DMS153 (cell line): ENCODE measurements around the gene VPS37C.
A peak's percentile ranks its signal among the peaks of the same experiment; 100 is the strongest.
"Not testable (repeated sequence)": the region's sequence is repeated elsewhere in the genome, so short reads cannot be mapped to it uniquely, and the experiment has no call there.

Experiments used
- DNase-seq: peaks from one replicate; lab custom pipeline; 2025; lab: John Stamatoyannopoulos, UW

Gene VPS37C

DNA sequence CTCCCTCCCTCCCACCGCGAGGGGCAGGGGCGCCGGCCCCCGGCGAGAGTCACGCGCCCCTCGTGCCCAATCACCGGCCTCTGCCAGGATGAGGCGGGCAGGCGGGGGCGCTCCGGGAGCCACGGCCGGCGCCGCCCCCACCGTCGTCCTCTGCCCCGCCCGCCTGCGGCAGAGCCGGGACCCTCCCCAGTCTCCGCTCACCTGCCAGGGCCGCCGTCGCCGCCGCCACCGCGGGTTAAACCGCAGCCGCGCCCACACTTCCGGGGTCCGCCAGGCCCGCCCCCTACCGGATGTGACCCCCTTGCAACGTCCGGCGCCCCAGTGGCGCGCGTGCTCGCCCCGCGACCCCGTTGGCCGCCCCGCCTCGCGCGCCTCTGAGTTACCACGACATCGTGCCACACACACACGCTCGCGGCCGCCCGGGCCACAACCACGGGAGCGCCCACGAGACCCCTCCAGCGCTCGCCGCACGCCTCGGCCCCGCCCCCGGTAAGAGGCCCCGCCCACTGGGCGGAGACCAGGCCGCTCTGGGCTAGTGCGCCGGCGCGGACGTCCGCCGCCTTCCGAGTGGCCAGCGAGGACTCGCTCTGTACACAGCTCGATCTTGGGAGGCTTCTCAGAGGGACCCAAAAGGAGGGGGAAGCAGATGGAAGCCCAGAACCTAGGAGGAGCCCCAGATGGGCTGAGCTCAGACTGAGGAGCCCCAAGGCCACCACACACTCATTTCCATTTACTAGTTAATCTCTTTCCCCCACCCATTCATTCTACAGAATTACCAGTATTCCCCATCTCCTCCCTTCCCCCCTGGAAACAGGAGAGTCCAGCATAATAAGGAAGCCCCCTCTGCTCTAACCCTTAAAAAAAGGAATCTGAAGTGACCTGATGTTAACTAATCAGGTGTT, at the start of gene VPS37C:
Gene VPS37C (minus strand): TSS at position 237 of the 902 bp plus-strand sequence. CDS start 22,597 bp downstream, outside the sequence.
- peak; percentile 82 for DNase-seq

- DNase-seq, result not testable (repeated sequence)
Observed at GRCh38 chr11:61210629-61211028, 49.4 kb upstream of the VPS37C start.

GRCh38 chr11:61207636-61208310, 46.5 kb upstream of the VPS37C start:
- not testable (repeated sequence) for DNase-seq

DNA sequence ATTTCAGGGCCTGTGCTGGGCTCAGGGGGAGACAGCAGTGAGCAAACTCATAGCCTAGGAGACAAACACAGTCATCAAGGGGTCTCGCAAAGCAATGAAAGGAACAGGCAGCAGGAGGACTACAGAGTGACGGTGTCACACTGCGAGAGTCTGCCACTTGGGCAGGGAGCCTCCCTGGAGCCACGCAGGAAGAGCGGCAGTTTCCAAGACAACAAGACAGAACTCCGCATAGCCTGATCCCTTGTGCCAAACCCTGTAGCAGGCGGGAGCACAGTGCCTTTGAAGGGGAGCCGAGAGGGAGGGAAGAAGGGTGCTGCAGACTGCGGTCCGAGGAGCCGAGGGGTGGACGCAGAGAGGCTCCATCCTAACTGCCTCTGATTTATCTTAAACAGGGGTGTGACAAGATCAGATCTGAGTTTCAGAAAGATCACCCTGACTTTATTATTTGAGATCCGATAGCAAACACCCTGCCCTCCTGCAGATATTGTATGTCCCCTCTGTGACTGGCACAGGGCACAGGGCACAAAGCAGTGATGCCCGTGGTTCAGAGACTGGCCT, 43.4 kb upstream of the VPS37C start:
- DNase-seq, result not testable (repeated sequence)

DNA sequence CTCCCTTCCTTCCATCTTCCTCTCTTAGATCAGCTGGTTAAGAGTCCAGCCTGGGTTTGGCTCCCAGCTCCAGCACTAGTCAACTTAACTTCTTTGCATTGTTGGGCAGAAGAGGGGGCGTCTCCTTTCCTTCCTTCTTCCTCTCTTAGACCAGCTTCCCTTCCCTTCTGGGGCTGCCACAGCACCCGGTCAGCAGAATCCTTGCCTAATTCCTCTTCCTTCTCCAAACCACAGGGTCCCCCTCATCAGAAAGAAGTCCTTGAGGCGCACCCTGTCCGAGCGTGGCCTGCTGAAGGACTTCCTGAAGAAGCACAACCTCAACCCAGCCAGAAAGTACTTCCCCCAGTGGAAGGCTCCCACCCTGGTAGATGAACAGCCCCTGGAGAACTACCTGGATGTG, 42.6 kb upstream of the VPS37C start:
- not testable (repeated sequence) for DNase-seq

DNA sequence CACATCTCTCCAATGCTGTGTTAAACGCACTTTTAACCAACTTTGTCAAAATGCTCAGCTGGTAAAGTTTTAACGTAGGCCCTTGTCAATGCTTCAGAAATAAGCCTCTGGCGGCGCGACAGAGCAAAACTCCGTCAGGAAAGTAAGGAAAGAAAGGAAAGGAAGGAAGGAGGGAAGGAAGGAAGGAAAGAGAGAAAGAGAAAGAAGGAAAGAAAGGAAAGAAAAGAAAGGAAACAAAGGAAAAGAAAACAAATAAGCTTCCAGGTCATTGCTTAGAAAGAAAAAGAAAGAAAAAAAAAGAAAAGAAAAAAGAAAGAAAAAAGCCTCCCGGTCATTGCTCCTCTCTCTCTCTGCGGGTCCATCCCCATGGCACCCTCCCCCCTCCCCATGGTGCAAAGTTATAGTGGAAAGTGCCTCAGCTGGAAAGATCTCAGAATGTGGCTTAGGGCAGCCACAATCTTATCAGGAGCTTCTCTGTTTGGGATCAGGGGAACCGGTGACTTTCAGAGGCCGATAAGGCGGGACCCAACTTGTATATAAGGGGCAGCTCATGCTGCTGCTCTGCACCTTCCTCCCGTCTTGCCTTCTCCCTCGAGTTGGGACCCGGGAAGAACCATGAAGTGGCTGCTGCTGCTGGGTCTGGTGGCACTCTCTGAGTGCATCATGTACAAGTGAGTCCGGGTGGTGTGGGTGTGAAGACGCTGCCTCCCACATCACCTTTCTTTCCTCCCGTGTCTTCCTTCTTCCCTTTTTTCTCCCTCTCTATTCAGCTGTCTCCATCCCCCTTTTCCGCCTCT, 41.9 kb upstream of the VPS37C start, which contains the start of gene PGA3:
Gene PGA3 (plus strand): TSS at position 566 of the 797 bp plus-strand sequence. CDS start 50 bp downstream, at position 616.
- not testable (repeated sequence) for DNase-seq

- DNase-seq, result no peak
Observed at GRCh38 chr11:61201476-61201875, 40.2 kb upstream of the VPS37C start.

DNA sequence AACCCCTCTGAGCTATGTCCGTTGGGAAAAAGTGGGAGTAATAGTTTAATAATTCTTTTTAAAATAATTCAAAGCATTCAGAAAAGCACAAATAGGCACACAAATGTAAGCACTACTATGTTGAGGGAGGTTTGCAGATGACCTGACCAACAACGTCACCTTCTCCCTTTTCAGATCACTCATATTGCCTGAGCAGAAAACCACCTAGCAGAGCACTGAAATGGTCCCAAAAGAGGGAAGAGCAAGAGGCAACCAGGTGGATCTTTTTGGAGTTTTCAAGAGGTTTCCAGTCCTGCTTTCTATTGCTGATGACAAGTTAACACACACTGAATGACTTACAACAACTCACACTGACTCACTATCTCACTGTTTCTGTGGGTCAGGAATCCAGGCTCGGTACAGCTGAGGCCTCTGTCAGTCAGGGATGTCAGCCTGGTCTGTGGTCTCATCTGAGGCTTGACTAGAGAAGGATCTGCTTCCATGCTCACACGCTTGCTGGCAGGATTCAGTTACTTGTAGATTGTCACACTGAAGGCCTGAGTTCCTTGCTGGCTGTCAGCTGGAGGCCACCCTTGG, 37.8 kb upstream of the VPS37C start:
- no peak for DNase-seq

DNA sequence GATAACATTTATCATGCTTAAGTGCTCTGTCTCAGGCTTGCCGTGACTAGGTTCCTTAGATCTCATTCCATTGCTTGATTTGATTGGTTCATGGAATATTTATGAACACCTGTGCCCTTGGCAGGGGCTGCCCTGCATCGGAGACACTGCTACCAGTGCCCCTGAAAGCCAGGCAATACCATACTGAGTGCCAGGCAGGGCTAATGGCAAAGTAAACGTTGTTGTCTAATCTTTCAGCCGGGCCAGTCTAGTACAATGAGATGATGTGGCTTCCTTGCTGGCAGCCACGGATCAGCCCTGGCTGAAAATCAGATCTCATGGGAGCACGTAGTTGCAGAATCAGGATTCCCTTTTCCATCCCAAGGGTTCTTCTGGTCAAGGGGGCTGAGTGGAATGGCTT, 37.1 kb upstream of the VPS37C start:
- no peak for DNase-seq

- no peak for DNase-seq
Observed at GRCh38 chr11:61195719-61196118, 34.5 kb upstream of the VPS37C start.

DNA sequence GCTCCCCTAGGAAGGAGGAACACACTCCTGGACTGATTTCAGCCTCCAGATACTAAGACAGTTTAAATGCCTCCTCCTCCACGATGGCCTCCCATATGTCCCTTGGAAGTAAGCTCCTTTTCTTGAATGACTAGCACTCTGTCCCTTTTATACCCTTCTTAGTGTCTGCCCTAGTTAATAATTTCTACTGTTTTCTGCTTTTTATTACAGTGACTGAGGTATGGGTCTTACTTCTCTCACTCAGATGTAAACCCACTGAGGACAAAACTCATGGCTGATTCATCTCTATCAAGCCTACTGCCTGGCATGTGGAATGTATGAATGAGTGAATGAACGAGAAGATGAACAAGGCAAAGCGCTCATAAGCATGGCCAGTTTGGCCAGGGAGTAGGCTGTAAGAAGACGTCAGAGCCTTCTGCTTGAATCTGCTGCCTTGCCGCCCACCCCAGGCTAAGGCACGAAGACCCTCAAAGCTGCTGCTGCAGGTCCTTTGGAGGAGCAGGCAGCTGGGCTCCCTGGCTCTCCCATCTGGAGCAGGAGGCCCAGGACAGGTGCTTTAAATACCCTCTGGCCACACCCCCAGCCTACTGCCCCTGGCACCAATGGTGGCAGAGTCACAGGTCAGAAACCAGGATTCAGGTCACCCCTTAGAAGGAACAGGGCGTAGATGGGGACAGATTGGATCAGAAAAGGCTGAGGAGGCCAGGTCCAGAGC, 33.9 kb upstream of the VPS37C start:
- no peak for DNase-seq

GRCh38 chr11:61194169-61194671, 33.0 kb upstream of the VPS37C start:
- DNase-seq, result no peak

- no peak for DNase-seq
Observed at GRCh38 chr11:61193596-61193995, 32.4 kb upstream of the VPS37C start.

- DNase-seq, result no peak
Observed at GRCh38 chr11:61189933-61190332, 28.7 kb upstream of the VPS37C start.

- peak; percentile 60 for DNase-seq
Observed at GRCh38 chr11:61187505-61188130, 26.4 kb upstream of the VPS37C start.

GRCh38 chr11:61186504-61186903, 25.3 kb upstream of the VPS37C start:
- DNase-seq, result no peak

DNA sequence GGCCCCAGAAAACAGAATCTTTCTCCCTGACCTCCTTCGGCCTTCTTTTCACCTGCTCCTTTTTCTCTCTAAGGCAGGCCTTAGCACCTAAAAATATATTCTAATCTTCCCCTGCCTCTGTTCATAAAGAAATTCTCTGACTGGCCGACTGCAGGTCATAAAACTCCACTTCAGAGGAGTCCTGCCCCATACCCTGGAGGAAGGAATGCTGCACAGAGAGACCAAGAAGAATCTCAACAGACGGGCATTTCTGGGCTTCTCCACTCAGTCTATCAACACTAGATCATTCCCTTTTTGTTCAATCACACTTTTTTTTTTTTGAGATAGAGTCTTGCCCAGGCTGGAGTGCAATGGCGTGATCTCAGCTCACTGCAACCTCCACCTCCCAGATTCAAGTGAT, 22.4 kb upstream of the VPS37C start:
- no peak for DNase-seq

- DNase-seq, result no peak
Observed at GRCh38 chr11:61181489-61181888, 20.3 kb upstream of the VPS37C start.

DNA sequence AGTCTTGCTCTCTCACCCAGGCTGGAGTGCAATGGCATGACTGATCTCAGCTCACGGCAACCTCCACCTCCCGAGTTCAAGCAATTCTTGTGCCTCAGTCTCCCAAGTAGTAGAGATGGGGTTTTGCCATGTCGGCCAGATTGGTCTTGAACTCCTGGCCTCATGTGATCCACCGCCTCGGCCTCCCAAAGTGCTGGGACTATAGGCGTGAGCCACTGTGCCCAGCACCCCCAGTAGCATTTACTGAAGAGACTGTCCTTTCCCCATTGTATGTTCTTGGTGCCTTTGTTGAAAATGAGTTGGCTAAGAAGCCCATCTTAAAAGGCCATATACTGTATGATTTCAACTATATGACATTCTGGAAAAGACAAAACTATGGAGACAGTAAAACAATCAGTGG, 19.0 kb upstream of the VPS37C start:
- not testable (repeated sequence) for DNase-seq

DNA sequence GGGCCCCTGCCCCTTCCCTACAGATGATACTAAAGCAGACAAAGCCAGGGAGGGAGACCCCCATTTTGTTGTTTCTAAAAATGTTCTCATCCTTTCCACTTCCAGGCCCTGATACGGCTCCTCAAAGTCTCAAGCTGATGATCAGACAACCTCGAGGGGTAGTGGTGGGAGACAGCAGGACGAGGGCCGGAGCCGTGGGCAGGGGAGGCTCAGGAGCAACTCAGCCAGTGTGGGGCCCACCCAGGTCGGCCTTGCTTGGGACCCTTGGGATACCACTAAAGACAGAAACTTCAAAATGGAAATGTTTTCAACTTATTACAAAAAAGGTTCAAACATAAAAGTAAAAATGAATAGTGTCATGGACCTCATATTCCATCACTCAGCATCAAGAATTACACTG, 15.2 kb upstream of the VPS37C start:
- DNase-seq, result no peak
